Measurements from ENCODE around the gene ENG. TPM values are rescaled to one million over a fixed set of nuclear protein-coding genes. Genes with fewer than 3 reads are reported as not detected.

The ENG gene
- total and polyA plus RNA-seq, 2 of the 4 experiments (the other 2 are of a cell fraction) = 3.6 to 83.3 TPM

DNA sequence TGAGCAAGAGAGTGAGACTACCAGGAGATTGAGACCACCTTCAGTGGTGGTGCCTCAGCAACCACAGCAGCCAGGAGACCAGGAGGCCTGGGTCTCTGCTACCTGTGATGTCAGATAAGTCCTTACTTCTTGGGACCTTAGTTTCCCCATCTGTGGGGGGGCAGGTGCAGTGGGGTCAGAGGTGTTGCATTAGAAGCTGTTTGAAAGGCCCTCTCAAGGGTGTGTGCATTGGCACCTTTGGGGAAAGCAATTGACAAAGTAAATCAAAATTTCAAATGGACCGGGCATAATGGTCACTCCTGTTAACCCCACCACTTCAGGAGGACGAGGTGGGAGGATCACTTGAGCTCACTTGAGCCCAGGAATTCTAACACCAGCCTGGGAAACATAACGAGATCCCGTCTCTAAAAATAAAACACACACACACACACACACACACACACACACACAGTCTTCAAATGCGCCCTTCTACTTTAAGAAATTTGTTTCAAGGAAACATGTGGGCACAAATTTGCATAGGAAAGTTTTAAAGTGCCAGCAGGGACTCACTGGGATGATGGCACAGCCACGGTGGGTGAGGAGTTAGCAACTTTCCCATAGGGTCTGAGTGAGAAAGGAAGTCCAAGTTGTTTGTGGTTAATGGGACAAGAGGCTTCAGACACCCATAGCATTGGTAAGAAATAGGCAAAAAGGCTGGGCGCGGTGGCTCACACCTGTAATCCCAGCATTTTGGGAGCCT, 24.4 kb upstream of the ENG start:
- Histone ChIP-seq H3K4ac (ENCODE audit: low read depth, low read length) (no peak overlapping the region), H3K36me3 (ENCODE audit: control insufficient read depth, insufficient read depth, low read length) (peaks cover 5% of the 10 kb centered on the region), H3K4me1 (ENCODE audit: control insufficient read depth, insufficient read depth, low read length) (peaks cover 24% of the 10 kb centered on the region), H2BK120ac (ENCODE audit: low read depth, low read length) (no peak overlapping the region), H3K9ac (ENCODE audit: low read depth, low read length) (no peak overlapping the region), H3K79me1 (ENCODE audit: low read depth in 1 of 2, low read length in 2 of 2) (peaks cover 20 to 34% of the 10 kb centered on the region in 2 experiments; a peak in 3 of 4 replicates), H2AFZ (replicated peaks; ENCODE audit: low read length, poor library complexity) (no peak overlapping the region), H4K20me1 (ENCODE audit: insufficient read depth, low read length) (0 out of 2 replicates have a peak, but pooled peaks cover 3% of the 10 kb centered on the region), H3K9me3 (ENCODE audit: control insufficient read depth, insufficient read depth, low read length) (no peaks in the 10 kb centered on the region), H3K27me3 (ENCODE audit: control insufficient read depth, insufficient read depth, low read length) (no peaks in the 10 kb centered on the region), H3K14ac (replicated peaks; ENCODE audit: low read depth, low read length) (no peak overlapping the region), H3K27ac (ENCODE audit: insufficient read depth, low read length) (no peak overlapping the region), H4K5ac (ENCODE audit: low read depth, low read length) (no peak overlapping the region), H4K91ac (ENCODE audit: insufficient read depth, low read depth, low read length) (no peak overlapping the region; the same call in 1 of the 2 replicates), H3K9me1 (ENCODE audit: insufficient read depth, low read length) (no peaks in the 10 kb centered on the region), H2AK9ac (replicated peaks; ENCODE audit: low read depth, low read length, poor library complexity) (peak overlapping the region; percentile 20), H3K56ac (ENCODE audit: extremely low read depth, insufficient read depth, low read length) (no peak overlapping the region), H3K4me3 (ENCODE audit: insufficient read depth, low read depth, low read length) (no peak overlapping the region), H2BK5ac (ENCODE audit: low read depth, low read length, poor library complexity, severe bottlenecking) (no peak overlapping the region), H2BK15ac (ENCODE audit: low read depth, low read length) (no peak overlapping the region), H2BK20ac (ENCODE audit: low read depth, low read length) (no peak overlapping the region), H2AK5ac (ENCODE audit: low read depth, low read length) (no peak overlapping the region), H3K4me2 (ENCODE audit: low read depth, low read length) (no peak overlapping the region), H3K23ac (ENCODE audit: low read depth, low read length) (no peak overlapping the region), H4K8ac (ENCODE audit: low read depth in 2 of 2, low read length in 2 of 2) (peak overlapping the region in 1 of 2 experiments; percentile 97; a peak in 1 of 4 replicates), H3K18ac (ENCODE audit: low read depth, low read length) (no peak overlapping the region)
- in situ Hi-C loops (cut with MboI; ENCODE audit: low sequenced_read_pairs) = no loop called here
- dilution Hi-C loops (cut with HindIII; ENCODE audit: low sequenced_read_pairs, unreplicated experiment) = no loop called here
- ATAC-seq (ENCODE audit: low read depth) (no peak), DNase-seq (no peak)
- WGBS, 2 experiments (ENCODE audit: extremely low coverage in 2 of 2, insufficient read length in 1 of 2) = 60% methylated on average over 1 of the region's 8 CpGs; no CpG with 5 or more reads in 1 of the 2 experiments
- POLR2A ChIA-PET (ENCODE audit: unreplicated experiment) = no interaction called here
- BruUV-seq (replicated peaks) = no TSS peak
- CTCF ChIA-PET = no interaction called here
- intact Hi-C loops (cut with micrococcal nuclease) = no loop called here
- TF ChIP-seq, protein P1, sequence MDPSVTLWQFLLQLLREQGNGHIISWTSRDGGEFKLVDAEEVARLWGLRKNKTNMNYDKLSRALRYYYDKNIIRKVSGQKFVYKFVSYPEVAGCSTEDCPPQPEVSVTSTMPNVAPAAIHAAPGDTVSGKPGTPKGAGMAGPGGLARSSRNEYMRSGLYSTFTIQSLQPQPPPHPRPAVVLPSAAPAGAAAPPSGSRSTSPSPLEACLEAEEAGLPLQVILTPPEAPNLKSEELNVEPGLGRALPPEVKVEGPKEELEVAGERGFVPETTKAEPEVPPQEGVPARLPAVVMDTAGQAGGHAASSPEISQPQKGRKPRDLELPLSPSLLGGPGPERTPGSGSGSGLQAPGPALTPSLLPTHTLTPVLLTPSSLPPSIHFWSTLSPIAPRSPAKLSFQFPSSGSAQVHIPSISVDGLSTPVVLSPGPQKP (IDR thresholded peaks at IDR 0.05; ENCODE audit: borderline replicate concordance, low read depth, low read length) = no peak
- TF ChIP-seq RCOR1 (IDR thresholded peaks at IDR 0.05; ENCODE audit: insufficient replicate concordance, low read length) (no peak), MXI1 (IDR thresholded peaks at IDR 0.05; ENCODE audit: borderline replicate concordance, low read depth, low read length) (no peak), SMC3 (IDR thresholded peaks at IDR 0.05; ENCODE audit: low read depth, low read length) (no peak), RAD21 (IDR thresholded peaks at IDR 0.05; ENCODE audit: low read length) (no peak), BHLHE40 (IDR thresholded peaks at IDR 0.05; ENCODE audit: low read depth, low read length) (no peak), NFE2L2 (IDR thresholded peaks at IDR 0.05; ENCODE audit: low read depth, low read length) (no peak), FOS (IDR thresholded peaks at IDR 0.05; ENCODE audit: low read depth, low read length) (no peak), MAFK (IDR thresholded peaks at IDR 0.05; ENCODE audit: low read depth, low read length) (no peak), POLR2A (IDR thresholded peaks at IDR 0.05; ENCODE audit: low read depth, low read length) (no peak), CHD1 (IDR thresholded peaks at IDR 0.05; ENCODE audit: low read depth, low read length) (no peak), RFX5 (IDR thresholded peaks at IDR 0.05; ENCODE audit: low read depth, low read length) (no peak), MAZ (IDR thresholded peaks at IDR 0.05; ENCODE audit: borderline replicate concordance, low read depth, low read length) (no peak), CEBPB (IDR thresholded peaks at IDR 0.05; ENCODE audit: low read depth, low read length) (no peak)
- TF ChIP-seq, protein P2, sequence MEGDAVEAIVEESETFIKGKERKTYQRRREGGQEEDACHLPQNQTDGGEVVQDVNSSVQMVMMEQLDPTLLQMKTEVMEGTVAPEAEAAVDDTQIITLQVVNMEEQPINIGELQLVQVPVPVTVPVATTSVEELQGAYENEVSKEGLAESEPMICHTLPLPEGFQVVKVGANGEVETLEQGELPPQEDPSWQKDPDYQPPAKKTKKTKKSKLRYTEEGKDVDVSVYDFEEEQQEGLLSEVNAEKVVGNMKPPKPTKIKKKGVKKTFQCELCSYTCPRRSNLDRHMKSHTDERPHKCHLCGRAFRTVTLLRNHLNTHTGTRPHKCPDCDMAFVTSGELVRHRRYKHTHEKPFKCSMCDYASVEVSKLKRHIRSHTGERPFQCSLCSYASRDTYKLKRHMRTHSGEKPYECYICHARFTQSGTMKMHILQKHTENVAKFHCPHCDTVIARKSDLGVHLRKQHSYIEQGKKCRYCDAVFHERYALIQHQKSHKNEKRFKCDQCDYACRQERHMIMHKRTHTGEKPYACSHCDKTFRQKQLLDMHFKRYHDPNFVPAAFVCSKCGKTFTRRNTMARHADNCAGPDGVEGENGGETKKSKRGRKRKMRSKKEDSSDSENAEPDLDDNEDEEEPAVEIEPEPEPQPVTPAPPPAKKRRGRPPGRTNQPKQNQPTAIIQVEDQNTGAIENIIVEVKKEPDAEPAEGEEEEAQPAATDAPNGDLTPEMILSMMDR (conservative IDR thresholded peaks at IDR 0.05; ENCODE audit: low read depth, low read length) = no peak
- TF ChIP-seq, protein P3, sequence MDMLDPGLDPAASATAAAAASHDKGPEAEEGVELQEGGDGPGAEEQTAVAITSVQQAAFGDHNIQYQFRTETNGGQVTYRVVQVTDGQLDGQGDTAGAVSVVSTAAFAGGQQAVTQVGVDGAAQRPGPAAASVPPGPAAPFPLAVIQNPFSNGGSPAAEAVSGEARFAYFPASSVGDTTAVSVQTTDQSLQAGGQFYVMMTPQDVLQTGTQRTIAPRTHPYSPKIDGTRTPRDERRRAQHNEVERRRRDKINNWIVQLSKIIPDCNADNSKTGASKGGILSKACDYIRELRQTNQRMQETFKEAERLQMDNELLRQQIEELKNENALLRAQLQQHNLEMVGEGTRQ (IDR thresholded peaks at IDR 0.05; ENCODE audit: low read depth, low read length) = no peak
